Spleen (tissue), 11 donors: ENCODE results near the gene CHCHD1. TPM values are rescaled to one million over a fixed set of nuclear protein-coding genes. Genes with fewer than 3 reads are reported as not detected.
"Not testable (repeated sequence)": the region's sequence is repeated elsewhere in the genome, so short reads cannot be mapped to it uniquely, and the experiment has no call there.

Experiments
- DNase-seq: peaks from one replicate; pipeline ENCODE4 v3.0.0-alpha.2; 2020
- H3K27ac ChIP-seq, 8 donors: fragments of 200-600 bp; sonication (generic) in 7 of 8; 1 replicate in 4 of 8; 2 replicates in 4 of 8; pipeline versions ENCODE4 v1.5.0 to v1.8.0; 2016 to 2021; ENCODE audit warnings: inconsistent platforms in 4 of 8, mild to moderate bottlenecking in 4 of 8, moderate library complexity in 1 of 8
- H3K27me3 ChIP-seq, 7 donors: fragments of 200-600 bp; sonication (generic) in 6 of 7; replicated peaks in 1 of 7; 1 replicate in 4 of 7; 2 replicates in 3 of 7; pipeline versions ENCODE4 v1.5.0 to v1.8.0; 2016 to 2021; ENCODE audit warnings: inconsistent platforms in 3 of 7, mild to moderate bottlenecking in 1 of 7
- H3K36me3 ChIP-seq, 6 donors: fragments of 200-600 bp; sonication (generic) in 5 of 6; 1 replicate in 4 of 6; 2 replicates in 2 of 6; pipeline versions ENCODE4 v1.5.0 to v1.8.0; 2016 to 2021; ENCODE audit warnings: inconsistent platforms in 2 of 6
- H3K4me1 ChIP-seq, 6 donors: fragments of 200-600 bp; sonication (generic) in 5 of 6; 1 replicate in 3 of 6; 2 replicates in 3 of 6; pipeline versions ENCODE4 v1.5.0 to v1.8.0; 2016 to 2021; ENCODE audit warnings: inconsistent platforms in 3 of 6
- H3K4me3 ChIP-seq, 8 donors: fragments of 200-600 bp; sonication (generic) in 7 of 8; 1 replicate in 4 of 8; 2 replicates in 4 of 8; pipeline versions ENCODE4 v1.5.0 to v1.8.0; 2016 to 2021; ENCODE audit warnings: inconsistent platforms in 4 of 8, mild to moderate bottlenecking in 4 of 8, moderate library complexity in 2 of 8
- H3K9me3 ChIP-seq, 8 donors: fragments of 200-600 bp; sonication (generic) in 7 of 8; 1 replicate in 4 of 8; 2 replicates in 4 of 8; pipeline versions ENCODE4 v1.5.0 to v1.8.0; 2016 to 2021; ENCODE audit warnings: inconsistent platforms in 4 of 8
- CTCF ChIP-seq, 11 experiments: fragments of 200-600 bp in 7 of 11; fragments of 450-650 bp in 4 of 11; sonication (generic) in 4 of 11; IDR thresholded peaks in 8 of 11; conservative IDR thresholded peaks in 3 of 11; 1 replicate in 7 of 11; 2 replicates in 4 of 11; pipeline versions ENCODE4 v1.4.0 to v1.8.0; 2016 to 2021; ENCODE audit warnings: antibody characterized with exemption in 11 of 11, inconsistent platforms in 4 of 11, mild to moderate bottlenecking in 1 of 11
- POLR2A ChIP-seq, 3 donors: fragments of 450-650 bp; IDR thresholded peaks; one replicate each; pipeline ENCODE4 v1.5.1; 2017; ENCODE audit warnings: antibody characterized with exemption in 3 of 3, mild to moderate bottlenecking in 1 of 3
- POLR2AphosphoS5 ChIP-seq, 3 donors: sonication (generic); formaldehyde crosslinking; IDR thresholded peaks; one replicate each; pipeline ENCODE4 v1.5.1; 2017; ENCODE audit warnings: antibody characterized with exemption in 3 of 3
- whole genome bisulfite sequencing, 5 donors: extraction: QIAGEN DNeasy Blood & Tissue Kit in 3 of 5; methylation state at CpG; one replicate each; pipeline versions ENCODE4 v1.1.5 to v1.1.7; 2013 to 2018; 5-methylcytosine and 5-hydroxymethylcytosine counted together
- intact Hi-C: fragments of 100-400 bp; cut with DNase I; formaldehyde crosslinking; loops from one replicate; pipeline ENCODE4 v1.15.0; 2023; ENCODE audit warnings: low total_unique reads
- polyA plus RNA-seq, 3 donors: library from polyadenylated mRNA; stranded (reverse); fragments of 200-250 nt; gene quantifications; one replicate each; pipeline ENCODE4 v1.2.1, GENCODE V29; 2013
- total RNA-seq, 7 donors: library from RNA; depleted of rRNA in 3 of 7; stranded (reverse); fragments of >200 nt in 3 of 7; fragmentation: NEBNext Ultra II Directional in 4 of 7; extraction: Animal tissue kit (Norgen Biotek cat#: 25700) in 4 of 7; gene quantifications; one replicate each; pipeline versions ENCODE4 v1.1.0 to v1.2.1, GENCODE V29; 2016 to 2021
- donor health status: healthy with polysubstance abuse.
- donor health status: DM: no; HTN: no; CAD: no; lungs with moderate emphysema.
- donor health status: DM: no; HTN: no; CAD: no.
- donor health status: Bipolar disorder and iron deficiency.
- donor health status: healthy.
- donor health status: DM: no; HTN: no; CAD: no.
- donor health status: DM: yes; HTN: yes; CAD: no.

Gene CHCHD1
- total and polyA plus RNA-seq, 10 donors: 14.6 to 75.9 (median 26.4) TPM

DNA sequence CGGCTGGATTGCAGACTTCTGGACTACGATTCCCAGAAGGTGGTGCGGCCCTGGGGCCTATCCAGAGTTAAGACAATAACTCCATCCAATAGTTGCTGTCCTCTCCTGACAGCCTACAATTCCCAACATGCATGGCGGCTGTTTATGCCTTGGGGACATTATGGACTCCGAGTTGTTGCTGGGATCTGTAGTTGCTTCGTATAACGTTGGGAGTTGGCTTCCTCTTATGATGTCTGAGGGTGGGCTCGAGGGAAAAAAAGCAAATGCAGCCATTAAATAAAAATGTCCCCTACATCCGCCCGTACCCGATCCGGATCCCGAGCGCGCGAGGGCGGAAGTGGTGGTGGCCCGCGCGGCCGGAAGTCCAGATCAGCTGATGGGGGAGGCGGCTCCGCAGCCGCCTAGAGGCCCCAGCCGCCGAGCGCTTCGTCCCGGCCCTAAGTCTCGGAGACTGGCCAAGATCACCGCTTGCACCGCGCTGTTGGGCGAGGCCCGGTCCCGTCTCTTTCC, 3.4 kb downstream of the CHCHD1 start, which contains the start of gene ZSWIM8:
Gene ZSWIM8 (plus strand): TSS at position 396 of the 510 bp plus-strand sequence. CDS start 273 bp downstream, outside the sequence.
- TF ChIP-seq POLR2A (IDR thresholded peaks at IDR 0.05) (peak in 1 of 3 donors; percentile 62), CTCF (IDR thresholded peaks at IDR 0.05 in 8 of 11, conservative IDR thresholded peaks at IDR 0.05 in 3 of 11) (peak in 6 of 11 experiments; percentile 22 to 37 (median 31)), POLR2AphosphoS5 (IDR thresholded peaks at IDR 0.05) (peak; percentile 87 to 96 (median 92))
- peak; percentile 97 for DNase-seq
- peaks cover 0 to 34% (median 16%) of the 10 kb centered on the region in 6 donors for H3K36me3 ChIP-seq
- intact Hi-C loops: no loop called here
- H3K27me3 ChIP-seq: no peaks in the 10 kb centered on the region
- H3K27ac ChIP-seq: peak within 1 kb of the TSS; percentile 72 to 98 (median 94)
- no peaks in the 10 kb centered on the region for H3K9me3 ChIP-seq
- 0 to 1% (median 0%) methylated on average over 14 to 36 of the region's 36 CpGs for WGBS, 5 donors
- peaks cover 42 to 81% (median 73%) of the 10 kb centered on the region in 6 donors for H3K4me1 ChIP-seq
- H3K4me3 ChIP-seq: peak within 1 kb of the TSS; percentile 67 to 98 (median 92)

- Histone ChIP-seq H3K4me3 (peak overlapping the region; percentile 67 to 98 (median 92)), H3K36me3 (peaks cover 2 to 40% (median 22%) of the 10 kb centered on the region in 6 donors), H3K4me1 (peaks cover 38 to 75% (median 66%) of the 10 kb centered on the region in 6 donors), H3K27me3 (no peaks in the 10 kb centered on the region), H3K27ac (peak overlapping the region; percentile 72 to 98 (median 94)), H3K9me3 (no peaks in the 10 kb centered on the region)
- DNase-seq: peak; percentile 88
- TF ChIP-seq CTCF (IDR thresholded peaks at IDR 0.05 in 8 of 11, conservative IDR thresholded peaks at IDR 0.05 in 3 of 11) (no peak), POLR2A (IDR thresholded peaks at IDR 0.05) (no peak), POLR2AphosphoS5 (IDR thresholded peaks at IDR 0.05) (no peak)
- WGBS, 5 donors: 0 to 2% (median 1%) methylated on average over 31 to 54 of the region's 54 CpGs
- intact Hi-C loops: no loop called here
Measured at GRCh38 chr10:73785721-73786511, 4.1 kb downstream of the CHCHD1 start.

GRCh38 chr10:73786512-73786885, 4.7 kb downstream of the CHCHD1 start:
- DNase-seq: no peak
- no peaks in the 10 kb centered on the region for H3K27me3 ChIP-seq
- TF ChIP-seq POLR2AphosphoS5 (IDR thresholded peaks at IDR 0.05) (no peak), CTCF (IDR thresholded peaks at IDR 0.05 in 8 of 11, conservative IDR thresholded peaks at IDR 0.05 in 3 of 11) (no peak), POLR2A (IDR thresholded peaks at IDR 0.05) (no peak)
- peak overlapping the region; percentile 67 to 98 (median 92) for H3K4me3 ChIP-seq
- H3K36me3 ChIP-seq: peaks cover 4 to 46% (median 28%) of the 10 kb centered on the region in 6 donors
- intact Hi-C loops: no loop called here
- no peaks in the 10 kb centered on the region for H3K9me3 ChIP-seq
- H3K4me1 ChIP-seq: peaks cover 33 to 69% (median 60%) of the 10 kb centered on the region in 6 donors
- WGBS, 5 donors: 0 to 11% (median 4%) methylated on average over 2 of the region's 2 CpGs
- peak overlapping the region; percentile 72 to 98 (median 94) for H3K27ac ChIP-seq

DNA sequence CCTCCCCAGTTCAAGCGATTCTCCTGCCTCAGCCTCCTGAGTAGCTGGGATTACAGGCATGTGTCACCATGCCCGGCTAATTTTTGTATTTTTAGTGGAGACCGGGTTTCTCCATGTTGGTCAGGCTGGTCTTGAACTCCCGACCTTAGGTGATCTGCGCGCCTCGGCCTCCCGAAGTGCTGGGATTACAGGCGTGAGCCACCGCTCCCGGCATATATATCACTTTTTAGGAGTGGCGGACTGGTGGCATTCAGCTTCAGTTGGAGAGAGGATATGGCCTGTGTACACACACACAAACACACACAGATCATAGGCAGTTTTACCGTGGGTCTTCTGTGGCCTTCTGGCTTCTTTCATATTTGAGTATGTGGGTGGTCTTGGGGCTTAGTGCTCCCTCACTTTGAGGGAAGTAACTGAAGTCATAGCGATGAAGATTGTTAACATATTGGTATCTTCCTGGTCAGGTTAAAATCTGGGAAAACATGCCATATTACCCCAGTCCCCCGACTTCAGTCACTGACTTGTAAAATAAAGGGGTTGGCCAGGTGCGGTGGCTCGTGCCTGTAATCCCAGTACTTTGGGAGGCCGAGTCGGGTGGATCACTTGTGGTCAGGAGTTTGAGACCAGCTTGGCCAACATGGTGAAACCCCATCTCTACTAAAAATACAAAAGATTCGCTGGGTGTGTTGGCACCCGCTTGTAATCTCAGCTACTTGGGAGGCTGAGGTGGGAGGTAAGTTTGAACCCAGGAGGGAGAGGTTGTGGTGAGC, 5.4 kb downstream of the CHCHD1 start:
- peaks cover 6 to 53% (median 35%) of the 10 kb centered on the region in 6 donors for H3K36me3 ChIP-seq
- peak overlapping the region in 7 of 8 donors; percentile 73 to 98 (median 93) for H3K4me3 ChIP-seq
- peak overlapping the region in 1 of 8 donors; percentile 98 for H3K27ac ChIP-seq
- WGBS, 5 donors: 87 to 95% (median 90%) methylated on average over 21 of the region's 21 CpGs
- intact Hi-C loops, H3K9me3 ChIP-seq, H3K27me3 ChIP-seq, DNase-seq: not testable (repeated sequence)
- H3K4me1 ChIP-seq: peaks cover 33 to 65% (median 60%) of the 10 kb centered on the region in 6 donors
